Activated effector memory CD4-positive, alpha-beta T cell treated with anti-CD3 and anti-CD28 coated beads, Interleukin-2, amount 50 U/mL, for 16 hours (primary cell): ENCODE results near the gene RAP2C.

ENCODE experiments used
- DNase-seq: peaks from one replicate; pipeline ENCODE4 v3.0.0-alpha.2; 2020

Gene RAP2C

GRCh38 chrX:132219343-132219768 lies at the start of gene RAP2C:
Gene RAP2C (minus strand): TSS chrX:132219447. CDS start chrX:132217268, 2,179 bp downstream.
- peak; percentile 85 for DNase-seq

DNA sequence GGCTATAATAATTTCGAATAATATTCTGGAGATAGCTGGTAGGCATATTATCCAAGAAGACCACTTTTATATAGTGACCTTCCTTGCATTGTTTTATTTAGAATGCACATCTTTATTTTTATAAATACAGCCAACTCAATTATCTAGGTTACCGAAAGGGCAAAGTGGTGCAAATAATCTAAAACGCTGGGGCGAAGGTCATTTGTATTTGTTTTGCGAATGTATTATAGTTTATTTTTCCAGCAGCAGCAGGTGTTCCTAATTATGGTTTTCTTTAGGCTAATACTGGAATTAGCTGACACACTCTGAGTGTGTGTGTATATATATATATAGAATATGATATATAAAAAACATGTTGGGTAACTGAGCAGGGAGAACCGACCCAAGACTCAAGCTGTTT lies 48.1 kb upstream of the RAP2C start:
- DNase-seq: no peak

- no peak for DNase-seq
Measured at GRCh38 chrX:132266583-132267355, 47.5 kb upstream of the RAP2C start.

GRCh38 chrX:132263127-132263526 lies 43.9 kb upstream of the RAP2C start:
- DNase-seq: no peak

DNA sequence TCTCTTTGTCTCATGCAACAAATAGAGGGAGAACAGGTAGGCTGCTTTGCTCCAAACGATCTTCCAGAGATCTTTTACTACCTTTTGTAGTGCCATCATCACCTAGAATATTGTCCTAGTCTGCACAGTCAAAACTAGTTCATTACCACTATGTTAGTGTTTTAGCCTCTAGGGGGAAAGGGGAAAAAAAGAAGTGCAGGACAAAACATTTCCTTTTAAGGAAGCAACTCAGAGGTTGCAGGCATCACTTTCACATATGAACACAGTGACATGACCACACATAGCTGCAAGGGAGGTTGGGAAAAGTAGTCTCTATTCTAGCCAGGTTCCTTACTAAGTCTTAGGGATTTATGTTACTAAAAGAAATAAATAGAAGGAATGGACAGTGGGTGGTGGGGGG lies 39.3 kb upstream of the RAP2C start:
- no peak for DNase-seq

GRCh38 chrX:132257116-132257515 lies 37.9 kb upstream of the RAP2C start:
- DNase-seq: no peak

- no peak for DNase-seq
Measured at GRCh38 chrX:132236121-132236520, 16.9 kb upstream of the RAP2C start.

DNA sequence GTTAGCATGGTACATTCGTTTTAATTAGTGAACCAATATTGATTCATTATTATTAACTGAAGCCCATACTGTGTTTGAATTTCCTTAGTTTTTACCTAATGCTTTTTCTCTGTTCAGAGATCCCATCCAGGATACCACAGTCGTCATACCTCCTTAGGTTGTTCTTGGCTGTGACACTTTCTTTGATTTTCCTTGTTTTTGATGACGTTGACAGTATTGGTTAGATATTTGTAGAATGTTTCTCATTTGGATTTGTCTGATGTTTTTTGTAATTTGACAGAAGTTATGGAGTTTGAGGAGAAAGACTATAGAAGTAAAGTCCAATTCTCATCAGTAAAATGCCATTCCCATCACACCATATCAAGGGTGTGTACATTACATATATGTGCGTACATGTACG lies 16.2 kb upstream of the RAP2C start:
- no peak for DNase-seq

DNA sequence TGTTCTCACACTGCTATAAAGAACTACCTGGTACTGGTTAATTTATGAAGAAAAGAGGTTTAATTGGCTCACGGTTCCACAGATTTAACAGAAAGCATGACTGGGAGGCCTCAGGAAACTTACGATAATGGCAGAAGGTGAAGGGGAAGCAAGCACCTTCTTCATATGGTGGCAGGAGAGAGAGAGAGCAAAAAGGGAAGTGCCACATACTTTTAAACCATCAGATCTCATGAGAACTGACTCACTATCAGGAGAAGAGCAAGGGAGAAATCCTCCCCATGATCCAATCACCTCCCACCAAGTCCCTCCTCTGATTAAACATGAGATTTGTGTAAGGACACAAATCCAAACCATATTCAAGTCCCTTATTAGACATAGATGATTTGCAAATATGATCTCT lies 12.3 kb upstream of the RAP2C start:
- no peak for DNase-seq

DNA sequence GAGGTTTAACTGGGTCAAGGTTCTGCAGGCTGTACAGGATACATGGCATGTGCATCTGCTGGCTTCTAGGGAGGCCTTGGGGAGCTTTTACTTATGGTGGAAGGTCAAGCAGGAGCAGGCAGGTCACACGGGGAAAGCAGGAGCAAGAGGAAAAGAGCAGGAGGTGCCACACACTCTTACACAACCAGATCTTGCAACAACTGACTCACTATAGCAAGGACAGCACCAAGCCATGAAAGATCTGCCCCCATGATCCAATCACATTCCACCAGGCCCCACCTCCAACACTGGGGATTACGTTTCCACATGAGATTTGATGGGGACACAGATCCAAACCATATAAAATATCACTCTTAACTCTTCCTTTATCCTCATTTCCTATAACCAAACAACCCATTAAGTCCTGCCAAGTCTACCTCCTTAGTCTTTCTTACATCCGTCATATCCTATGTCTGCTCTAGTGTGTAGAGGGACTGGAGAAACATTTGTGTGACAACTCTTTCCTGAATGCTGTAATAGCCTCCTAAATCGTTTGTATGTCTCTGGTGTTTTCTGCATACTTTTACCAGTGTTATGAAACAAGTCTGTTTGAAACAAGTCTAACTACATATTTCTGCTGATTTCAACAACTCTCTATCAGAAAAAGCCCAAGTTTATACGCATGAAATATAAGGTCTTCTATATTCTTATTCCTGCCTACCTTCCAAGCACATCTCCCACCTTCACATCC lies 8.3 kb upstream of the RAP2C start:
- no peak for DNase-seq

- DNase-seq: no peak
Measured at GRCh38 chrX:132226169-132226568, 6.9 kb upstream of the RAP2C start.

GRCh38 chrX:132218100-132218812 lies 991 bp downstream of the RAP2C start:
- peak; percentile 92 for DNase-seq

DNA sequence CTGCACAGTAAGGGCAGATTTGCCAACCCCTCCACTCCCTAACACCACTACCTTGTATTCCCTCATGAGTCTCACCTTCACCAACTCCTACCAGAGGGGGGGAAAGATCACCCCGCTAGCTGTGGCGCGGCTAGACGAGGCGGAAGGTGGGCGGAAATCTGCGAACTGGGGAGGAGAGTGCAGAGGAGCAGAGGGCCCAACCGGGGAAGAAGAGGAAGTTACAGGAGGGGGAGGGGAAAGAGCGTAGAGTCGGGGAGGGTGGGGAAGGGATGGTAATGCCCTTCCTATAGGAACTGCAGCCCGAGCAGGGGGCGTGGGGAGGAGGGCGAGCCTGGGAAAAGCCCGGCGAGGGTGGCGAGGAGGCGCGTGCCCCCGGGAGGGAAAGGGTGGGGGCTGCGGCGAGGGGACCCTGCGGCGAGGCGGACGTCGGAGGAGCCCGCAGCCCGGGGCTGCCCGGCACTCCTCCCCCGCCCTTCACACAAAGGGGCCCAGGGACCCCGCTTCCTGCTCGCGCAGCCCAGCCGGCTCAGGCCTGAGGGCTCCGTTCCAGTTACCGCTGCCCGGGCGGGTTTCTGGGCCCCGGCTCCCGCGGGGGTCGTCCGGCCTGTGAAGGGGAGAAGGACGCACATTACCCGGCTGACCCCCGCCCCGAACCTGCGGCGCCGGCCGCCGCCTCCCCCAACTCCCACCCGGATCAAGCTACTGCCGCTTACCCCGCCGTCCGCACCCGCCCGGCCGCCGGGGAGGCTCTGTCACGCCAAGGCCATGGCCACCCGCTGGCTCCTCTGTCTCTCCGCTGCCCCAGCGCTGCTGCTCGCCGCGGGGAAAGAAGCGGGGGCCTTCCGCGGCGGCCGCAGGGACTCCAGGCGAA lies 1.8 kb downstream of the RAP2C start:
- peak; percentile 90 for DNase-seq

DNA sequence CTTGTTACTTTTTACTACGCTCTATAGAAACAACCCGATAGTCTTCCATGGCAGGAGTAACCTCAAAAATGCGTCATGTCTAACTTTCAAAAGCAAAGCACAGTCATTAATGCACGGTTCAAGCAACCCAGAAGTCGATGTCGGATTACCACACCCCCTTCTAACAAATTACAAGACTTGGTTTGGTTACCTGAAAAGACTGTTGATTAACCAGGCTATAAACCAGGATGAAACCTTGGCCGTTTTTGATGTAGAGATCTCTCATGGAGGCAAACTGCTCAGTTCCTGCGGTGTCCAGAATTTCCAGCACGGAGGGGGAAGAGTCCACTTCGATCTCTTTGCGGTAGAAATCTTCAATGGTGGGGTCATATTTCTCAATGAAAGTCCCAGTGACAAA lies 2.4 kb downstream of the RAP2C start:
- DNase-seq: no peak

DNA sequence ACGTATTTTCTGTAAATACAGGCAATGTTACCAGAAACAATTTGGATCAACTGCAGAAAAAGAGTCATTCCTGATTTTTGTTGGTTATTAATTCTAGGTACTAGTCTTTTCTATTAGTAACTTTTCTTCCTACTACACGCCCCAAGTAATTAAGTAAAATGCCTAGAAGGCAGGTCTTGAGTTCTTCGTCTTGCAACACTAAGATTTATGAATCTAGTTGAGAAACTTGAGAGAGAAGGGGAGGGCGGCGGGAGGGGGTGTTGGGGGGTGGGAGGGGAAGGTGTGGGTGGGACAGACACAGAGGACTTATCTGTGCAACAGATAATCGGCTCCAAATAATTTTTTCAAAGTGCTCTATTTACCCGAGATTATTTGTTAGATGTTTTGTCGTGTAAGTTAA lies 3.0 kb downstream of the RAP2C start:
- DNase-seq: no peak

DNA sequence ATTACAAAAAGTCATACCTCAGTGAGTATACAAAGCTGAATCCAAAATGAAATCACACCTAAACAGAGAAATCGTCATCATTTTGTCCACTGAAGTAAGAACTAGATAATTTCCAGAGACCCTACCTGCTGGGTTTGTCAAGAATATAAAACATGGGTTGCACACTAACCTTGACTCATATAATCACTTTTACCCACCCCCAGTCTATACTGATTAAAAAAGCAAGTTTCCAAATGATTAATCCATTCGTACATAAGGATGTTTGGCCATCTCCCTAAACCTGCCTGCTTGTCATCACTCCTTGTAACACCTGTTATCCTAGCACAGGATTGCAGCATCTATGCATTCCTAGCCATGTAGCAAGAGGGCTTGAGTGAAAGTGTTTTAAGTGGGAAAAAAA lies 4.7 kb downstream of the RAP2C start:
- no peak for DNase-seq

GRCh38 chrX:132209527-132209926 lies 9.7 kb downstream of the RAP2C start:
- no peak for DNase-seq

DNA sequence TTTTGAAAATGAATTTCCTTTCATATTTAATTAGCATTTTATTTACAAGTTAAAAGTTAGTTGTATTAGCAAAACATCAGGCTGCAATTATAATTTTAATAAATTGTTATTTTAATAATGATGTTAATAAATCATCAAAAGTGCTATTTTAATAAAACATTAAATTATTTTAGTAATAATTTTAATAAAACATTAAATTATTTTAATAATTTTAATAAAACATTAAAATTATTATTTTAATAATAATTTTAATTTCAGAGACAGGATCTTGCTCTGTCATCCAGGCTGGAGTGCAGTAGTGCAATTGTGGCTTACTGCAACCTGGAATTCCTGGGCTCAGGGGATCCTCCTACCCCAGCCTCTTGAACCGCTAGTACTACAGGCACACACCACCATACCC lies 10.8 kb downstream of the RAP2C start:
- no peak for DNase-seq

GRCh38 chrX:132207996-132208395 lies 11.3 kb downstream of the RAP2C start:
- no peak for DNase-seq

- DNase-seq: no peak
Measured at GRCh38 chrX:132206259-132206658, 13.0 kb downstream of the RAP2C start.

DNA sequence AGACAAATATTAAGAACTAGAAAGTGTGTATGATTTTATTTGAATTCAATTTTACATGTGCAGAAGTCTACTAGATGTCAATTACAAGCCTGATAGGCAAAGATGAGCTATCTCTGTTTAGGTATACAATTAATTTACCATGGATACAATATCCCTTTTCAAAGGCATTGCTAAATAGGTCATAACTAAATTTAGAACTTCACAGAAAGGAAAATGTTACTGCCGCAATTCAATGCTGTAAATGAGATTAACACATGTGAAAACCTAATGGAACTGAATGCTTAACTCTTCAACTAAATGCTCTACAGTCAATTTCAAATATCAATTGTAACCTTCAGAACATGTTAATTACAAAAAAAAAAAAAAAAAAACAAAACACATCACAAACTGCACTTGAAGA lies 14.6 kb downstream of the RAP2C start:
- no peak for DNase-seq

DNA sequence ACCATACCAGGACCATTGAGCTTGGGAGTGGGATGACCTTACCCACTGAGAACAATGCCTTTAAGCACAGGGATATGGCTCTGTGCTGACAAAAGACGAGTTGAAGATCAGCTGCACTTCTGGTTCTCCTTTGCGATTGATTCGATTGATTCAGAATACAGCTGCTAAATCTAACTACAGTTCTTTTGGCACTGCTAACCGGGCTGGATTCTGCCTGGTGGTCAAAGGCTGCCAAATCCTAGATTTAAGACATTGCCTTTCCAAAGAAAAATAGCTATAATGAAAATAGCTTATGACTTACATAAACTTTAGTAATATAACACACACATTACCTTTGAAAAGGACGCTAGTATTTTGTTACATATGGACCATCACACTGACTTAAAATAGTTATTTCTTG lies 18.3 kb downstream of the RAP2C start:
- no peak for DNase-seq

GRCh38 chrX:132199941-132200340 lies 19.3 kb downstream of the RAP2C start:
- no peak for DNase-seq
